ENCODE measurements around the gene RBM48.

RBM48 gene

GRCh38 chr7:92567460-92567859 is 38.9 kb downstream of the RBM48 start:
- TF ChIP-seq CTCF (IDR thresholded peaks at IDR 0.05; ENCODE audit: borderline replicate concordance, insufficient read depth, low read depth, low read length): no peak
- no peak overlapping the region for H3K4me3 ChIP-seq (ENCODE audit: low read depth, low read length)

GRCh38 chr7:92569137-92569536 is 40.5 kb downstream of the RBM48 start:
- TF ChIP-seq CTCF (IDR thresholded peaks at IDR 0.05; ENCODE audit: borderline replicate concordance, insufficient read depth, low read depth, low read length): no peak
- no peak overlapping the region for H3K4me3 ChIP-seq (ENCODE audit: low read depth, low read length)

GRCh38 chr7:92576296-92576695 is 47.7 kb downstream of the RBM48 start:
- no peak for TF ChIP-seq CTCF (IDR thresholded peaks at IDR 0.05; ENCODE audit: borderline replicate concordance, insufficient read depth, low read depth, low read length)

GRCh38 chr7:92582948-92583347 is 54.4 kb downstream of the RBM48 start:
- no peak for TF ChIP-seq CTCF (IDR thresholded peaks at IDR 0.05; ENCODE audit: borderline replicate concordance, insufficient read depth, low read depth, low read length)
- no peak overlapping the region for H3K4me3 ChIP-seq (ENCODE audit: low read depth, low read length)

More at GRCh38 chr7:92576296-92576695, 47.7 kb downstream of the RBM48 start:
- no peak overlapping the region for H3K4me3 ChIP-seq (ENCODE audit: low read depth, low read length)

- TF ChIP-seq CTCF (IDR thresholded peaks at IDR 0.05; ENCODE audit: borderline replicate concordance, insufficient read depth, low read depth, low read length): no peak
- H3K4me3 ChIP-seq (ENCODE audit: low read depth, low read length): no peak overlapping the region
These were observed 56.4 kb downstream of the RBM48 start for GRCh38 chr7:92584953-92585352.

GRCh38 chr7:92586403-92586802 is 57.8 kb downstream of the RBM48 start:
- TF ChIP-seq CTCF (IDR thresholded peaks at IDR 0.05; ENCODE audit: borderline replicate concordance, insufficient read depth, low read depth, low read length): no peak
- no peak overlapping the region for H3K4me3 ChIP-seq (ENCODE audit: low read depth, low read length)

GRCh38 chr7:92586841-92587240 is 58.2 kb downstream of the RBM48 start:
- no peak for TF ChIP-seq CTCF (IDR thresholded peaks at IDR 0.05; ENCODE audit: borderline replicate concordance, insufficient read depth, low read depth, low read length)
- H3K4me3 ChIP-seq (ENCODE audit: low read depth, low read length): no peak overlapping the region

Measured in GM12875 (cell line).